Body of pancreas (tissue), 4 donors: ENCODE results near the gene ATP2C2.

Experiments
- CTCF ChIP-seq, 7 experiments: fragments of 450-650 bp in 4 of 7; fragments of 200-600 bp in 3 of 7; sonication (generic) in 3 of 7; IDR thresholded peaks; one replicate each; pipeline ENCODE4 v1.5.1; 2016 to 2019; ENCODE audit warnings: antibody characterized with exemption in 7 of 7
- POLR2A ChIP-seq, 3 donors: fragments of 450-650 bp; IDR thresholded peaks; one replicate each; pipeline ENCODE4 v1.6.1; 2016; ENCODE audit warnings: antibody characterized with exemption in 3 of 3, mild to moderate bottlenecking in 2 of 3

GRCh38 chr16:84449156-84450140 lies 81.1 kb downstream of the ATP2C2 start:
- TF ChIP-seq CTCF (IDR thresholded peaks at IDR 0.05) (no peak), POLR2A (IDR thresholded peaks at IDR 0.05) (no peak)
